Astrocyte (in vitro differentiated cells and primary cell): ENCODE measurements around the gene PDZK1IP1. TPM values are rescaled to one million over a fixed set of nuclear protein-coding genes. Genes with fewer than 3 reads are reported as not detected.
"Not testable (repeated sequence)": the region's sequence is repeated elsewhere in the genome, so short reads cannot be mapped to it uniquely, and the experiment has no call there.

Experiments
- DNase-seq: peaks from one replicate; pipeline ENCODE4 v3.0.0-alpha.2; 2010; ENCODE audit warnings: low read depth
- FAIRE-seq: peaks from 2 replicates; lab custom pipeline; 2011; peaks lifted over from hg19 to GRCh38; lab: Jason Lieb, UNC
- H2AFZ ChIP-seq: 2 replicates; pipeline ENCODE4 v1.6.0; 2012; ENCODE audit warnings: low read depth, low read length, inconsistent platforms
- H3K27ac ChIP-seq: 2 replicates; pipeline ENCODE4 v1.5.1; 2011; ENCODE audit warnings: low read depth, low read length, inconsistent platforms
- H3K27me3 ChIP-seq: 2 replicates; pipeline ENCODE4 v1.6.0; 2011; ENCODE audit warnings: low read length, inconsistent platforms; ENCODE audit not compliant: insufficient read depth
- H3K36me3 ChIP-seq: 2 replicates; pipeline ENCODE4 v1.5.1; 2011; ENCODE audit warnings: low read length, inconsistent platforms; ENCODE audit not compliant: insufficient read depth
- H3K4me1 ChIP-seq: 2 replicates; pipeline ENCODE4 v1.5.1; 2011; ENCODE audit warnings: low read length, inconsistent platforms; ENCODE audit not compliant: insufficient read depth
- H3K4me2 ChIP-seq: 2 replicates; pipeline ENCODE4 v1.6.0; 2012; ENCODE audit warnings: low read length, inconsistent platforms
- H3K4me3 ChIP-seq: 2 replicates; pipeline ENCODE4 v1.5.1; 2011; ENCODE audit warnings: low read depth, mild to moderate bottlenecking, low read length, inconsistent platforms; ENCODE audit not compliant: insufficient read depth
- H3K79me2 ChIP-seq: 2 replicates; pipeline ENCODE4 v1.6.0; 2012; ENCODE audit warnings: mild to moderate bottlenecking, low read length, inconsistent platforms; ENCODE audit not compliant: insufficient read depth
- H3K9ac ChIP-seq: 2 replicates; pipeline ENCODE4 v1.6.0; 2012; ENCODE audit warnings: mild to moderate bottlenecking, low read length, inconsistent platforms
- H3K9me3 ChIP-seq: 2 replicates; pipeline ENCODE4 v1.5.1; 2012; ENCODE audit warnings: low read depth, mild to moderate bottlenecking, low read length, inconsistent platforms; ENCODE audit not compliant: insufficient read depth
- H4K20me1 ChIP-seq: 2 replicates; pipeline ENCODE4 v1.6.0; 2012; ENCODE audit warnings: low read length, inconsistent platforms; ENCODE audit not compliant: insufficient read depth
- H3K27ac Mint-ChIP-seq: one replicate; pipeline ENCODE4 v1.8.0; 2021; ENCODE audit warnings: mild to moderate bottlenecking, mixed read lengths; ENCODE audit not compliant: unreplicated experiment
- H3K27me3 Mint-ChIP-seq: one replicate; pipeline ENCODE4 v1.8.0; 2021; ENCODE audit warnings: low read depth, mixed read lengths; ENCODE audit not compliant: unreplicated experiment
- H3K36me3 Mint-ChIP-seq: one replicate; pipeline ENCODE4 v1.8.0; 2021; ENCODE audit warnings: low read depth, mixed read lengths; ENCODE audit not compliant: unreplicated experiment
- H3K4me1 Mint-ChIP-seq: one replicate; pipeline ENCODE4 v1.8.0; 2021; ENCODE audit warnings: low read depth, mixed read lengths; ENCODE audit not compliant: unreplicated experiment
- H3K4me3 Mint-ChIP-seq: one replicate; pipeline ENCODE4 v1.8.0; 2021; ENCODE audit warnings: mild to moderate bottlenecking, moderate library complexity, mixed read lengths; ENCODE audit not compliant: unreplicated experiment
- H3K9me3 Mint-ChIP-seq: one replicate; pipeline ENCODE4 v1.8.0; 2021; ENCODE audit warnings: mild to moderate bottlenecking, mixed read lengths; ENCODE audit not compliant: unreplicated experiment
- CTCF ChIP-seq: IDR thresholded peaks from 2 replicates; pipeline ENCODE4 v1.5.1; 2011; ENCODE audit warnings: low read depth, mild to moderate bottlenecking, inconsistent platforms, low read length, moderate library complexity; ENCODE audit not compliant: insufficient read depth
- EZH2 ChIP-seq: IDR thresholded peaks from 2 replicates; pipeline ENCODE4 v1.6.1; 2012; ENCODE audit warnings: mild to moderate bottlenecking, low read length, inconsistent platforms; ENCODE audit not compliant: insufficient read depth
- total RNA-seq: library from RNA; stranded (reverse); gene quantifications from 2 replicates; pipeline ENCODE4 v1.2.1, GENCODE V29; 2021

The PDZK1IP1 gene
- total RNA-seq, 1 donor from 2014 or later: 0.34 TPM

DNA sequence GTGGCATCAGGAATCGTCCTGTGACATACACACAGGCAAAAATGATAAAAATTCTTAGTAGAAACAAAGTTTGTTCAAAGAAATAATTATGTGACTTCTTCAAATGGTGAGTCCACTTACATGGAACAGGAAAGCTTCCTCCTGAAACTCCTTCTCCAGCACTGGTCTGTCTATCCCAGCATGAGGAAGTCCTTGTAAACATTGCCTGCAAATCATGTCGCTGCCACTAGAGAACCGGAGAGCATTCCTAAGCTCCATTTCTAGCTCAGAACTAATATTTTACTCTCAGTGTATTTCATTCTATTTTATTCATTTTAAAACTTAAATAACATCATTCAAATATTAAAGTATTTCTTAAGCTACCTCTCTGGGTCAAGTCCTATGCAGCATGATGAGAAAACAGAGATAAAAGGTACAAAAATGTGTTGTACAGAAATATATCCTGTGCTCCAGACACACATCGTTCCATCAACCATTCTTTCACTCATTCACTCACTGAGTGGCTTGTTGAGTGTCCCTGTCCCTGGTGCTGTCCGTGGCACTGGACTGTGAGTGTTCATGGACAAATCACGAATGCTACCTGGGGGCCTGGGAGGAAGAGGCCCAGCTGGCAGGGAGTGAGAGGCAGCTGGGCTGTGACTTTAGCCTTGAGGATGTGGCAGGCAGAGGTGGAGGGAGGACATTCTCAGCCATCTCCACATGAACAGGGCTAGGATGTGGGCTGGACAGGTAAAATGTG lies 42.6 kb downstream of the PDZK1IP1 start:
- Histone ChIP-seq H2AFZ (no peak overlapping the region), H3K4me1 (no peaks in the 10 kb centered on the region), H4K20me1 (no peaks in the 10 kb centered on the region), H3K27me3 (no peaks in the 10 kb centered on the region), H3K27ac (no peak overlapping the region), H3K4me3 (no peak overlapping the region), H3K4me2 (no peak overlapping the region), H3K9me3 (no peaks in the 10 kb centered on the region), H3K79me2 (no peaks in the 10 kb centered on the region), H3K36me3 (no peaks in the 10 kb centered on the region), H3K9ac (no peak overlapping the region)
- TF ChIP-seq EZH2 (no peak), CTCF (no peak)
- Mint-ChIP-seq H3K4me1 (no peaks in the 10 kb centered on the region), H3K27me3 (peaks cover 14% of the 10 kb centered on the region), H3K36me3 (no peaks in the 10 kb centered on the region), H3K4me3 (no peak overlapping the region), H3K9me3 (peaks cover 4% of the 10 kb centered on the region), H3K27ac (no peak overlapping the region)
- DNase-seq (no peak), FAIRE-seq (no peak)

DNA sequence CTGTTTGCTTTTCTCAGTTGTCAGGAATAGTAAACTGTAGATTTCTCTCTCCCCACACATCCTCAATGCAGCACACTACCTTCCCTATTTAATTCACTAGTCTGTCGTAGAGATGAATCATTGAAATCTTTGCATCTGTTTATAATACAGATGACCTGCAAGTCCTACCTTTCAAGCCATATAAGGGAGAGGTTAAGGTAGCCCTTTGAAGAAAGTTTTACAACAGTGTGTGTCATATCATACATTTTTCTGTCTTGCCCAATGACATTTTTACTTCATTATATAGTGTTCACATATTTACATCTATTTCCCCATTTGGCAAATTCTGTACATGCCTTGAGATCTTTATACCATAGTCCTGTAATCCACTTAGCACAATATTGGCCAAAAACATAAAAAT lies 43.3 kb downstream of the PDZK1IP1 start:
- not testable (repeated sequence) for H3K9ac ChIP-seq, H4K20me1 ChIP-seq, H3K4me1 ChIP-seq, H3K27ac ChIP-seq, H3K4me3 Mint-ChIP-seq, H3K4me2 ChIP-seq, H3K36me3 Mint-ChIP-seq, H3K9me3 Mint-ChIP-seq, H3K4me1 Mint-ChIP-seq, H2AFZ ChIP-seq, FAIRE-seq, H3K36me3 ChIP-seq, H3K27ac Mint-ChIP-seq, H3K4me3 ChIP-seq, H3K79me2 ChIP-seq, H3K9me3 ChIP-seq, H3K27me3 ChIP-seq, DNase-seq
- peaks cover 20% of the 10 kb centered on the region for H3K27me3 Mint-ChIP-seq

DNA sequence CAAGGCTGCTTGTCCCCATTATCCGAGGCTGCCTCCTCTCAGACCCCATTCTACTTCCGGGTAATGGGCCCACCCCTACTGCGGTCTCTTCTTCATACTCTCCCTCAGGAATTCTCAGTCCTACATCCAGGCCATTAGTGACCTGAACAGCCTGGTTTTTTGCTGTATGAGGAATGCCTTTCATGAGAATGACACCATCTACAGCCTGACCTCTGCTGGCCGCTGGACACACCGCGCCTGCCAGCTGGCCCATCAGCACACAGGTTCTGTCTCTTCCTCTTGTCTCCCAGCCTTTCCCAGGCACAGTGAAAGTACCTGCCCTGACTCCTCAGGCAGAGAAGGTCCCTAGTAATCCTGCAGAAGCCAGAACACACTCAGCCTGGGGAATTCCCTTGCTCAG lies 46.2 kb downstream of the PDZK1IP1 start:
- not testable (repeated sequence) for H3K4me1 Mint-ChIP-seq, H3K9me3 ChIP-seq, H3K36me3 Mint-ChIP-seq, H3K27me3 ChIP-seq, H3K4me3 Mint-ChIP-seq, H3K27ac Mint-ChIP-seq, H3K4me1 ChIP-seq, H3K27ac ChIP-seq, H3K9ac ChIP-seq, H2AFZ ChIP-seq, H3K36me3 ChIP-seq, DNase-seq, H3K79me2 ChIP-seq, H3K9me3 Mint-ChIP-seq, H4K20me1 ChIP-seq, H3K4me3 ChIP-seq, FAIRE-seq, H3K4me2 ChIP-seq
- peak; percentile 18 for TF ChIP-seq CTCF
- H3K27me3 Mint-ChIP-seq: peaks cover 23% of the 10 kb centered on the region

- not testable (repeated sequence) for H3K9me3 ChIP-seq, H3K4me3 ChIP-seq, H3K9ac ChIP-seq, DNase-seq, H3K27me3 ChIP-seq, H3K4me3 Mint-ChIP-seq, FAIRE-seq, H2AFZ ChIP-seq, H3K4me1 ChIP-seq, H4K20me1 ChIP-seq, H3K79me2 ChIP-seq, H3K36me3 ChIP-seq, H3K9me3 Mint-ChIP-seq, H3K36me3 Mint-ChIP-seq, H3K27ac ChIP-seq, H3K27ac Mint-ChIP-seq, H3K4me1 Mint-ChIP-seq, H3K4me2 ChIP-seq
- peaks cover 18% of the 10 kb centered on the region for H3K27me3 Mint-ChIP-seq
Observed at GRCh38 chr1:47140358-47140757, 49.5 kb downstream of the PDZK1IP1 start.
